OCI-LY3 (cell line): ENCODE results near the gene UNC5B.

Experiments used
- H2AFZ ChIP-seq: fragments of 200-600, 300-600 bp; shearing (Covaris generic); 2 replicates; pipeline ENCODE4 v1.6.0; 2014; ENCODE audit warnings: antibody characterized with exemption, low read depth, low read length
- H3K27ac ChIP-seq: fragments of 200-600, 300-600 bp; sonication (generic); 2 replicates; pipeline ENCODE4 v1.5.1; 2014; ENCODE audit warnings: mild to moderate bottlenecking, low read length, moderate library complexity, mixed read lengths
- H3K27me3 ChIP-seq: fragments of 200-600, 300-600 bp; sonication (generic); 2 replicates; pipeline ENCODE4 v1.6.1; 2014; ENCODE audit warnings: low read depth, low read length, mixed read lengths
- H3K36me3 ChIP-seq: fragments of 200-600, 300-600 bp; sonication (generic); replicated peaks from 2 replicates; pipeline ENCODE3; 2014; ENCODE audit warnings: low read depth, low read length, mixed read lengths
- H3K4me1 ChIP-seq: fragments of 300-600, 200-600 bp; sonication (generic); 2 replicates; pipeline ENCODE4 v1.6.1; 2014; ENCODE audit warnings: low read length, mixed read lengths
- H3K4me2 ChIP-seq: fragments of 200-600, 300-600 bp; sonication (generic); 2 replicates; pipeline ENCODE4 v1.6.1; 2014; ENCODE audit warnings: low read length, mixed read lengths
- H3K4me3 ChIP-seq: fragments of 300-600, 200-600 bp; sonication (generic); 2 replicates; pipeline ENCODE4 v1.5.1; 2014; ENCODE audit warnings: antibody characterized with exemption, mild to moderate bottlenecking, low read length, moderate library complexity
- H3K79me2 ChIP-seq: fragments of 300-600, 200-600 bp; shearing (Covaris generic); 2 replicates; pipeline ENCODE4 v1.6.1; 2014; ENCODE audit warnings: mild to moderate bottlenecking, low read length, mixed read lengths
- H3K9ac ChIP-seq: fragments of 300-600, 200-600 bp; shearing (Covaris generic); 2 replicates; pipeline ENCODE4 v1.6.0; 2014; ENCODE audit warnings: mild to moderate bottlenecking, low read length, moderate library complexity
- H3K9me3 ChIP-seq: fragments of 200-600, 300-600 bp; shearing (Covaris generic); 2 replicates; pipeline ENCODE4 v1.6.1; 2014; ENCODE audit warnings: low read length, mixed read lengths; ENCODE audit not compliant: insufficient read depth
- H4K20me1 ChIP-seq: fragments of 200-600, 300-600 bp; sonication (generic); 2 replicates; pipeline ENCODE4 v1.6.1; 2016; ENCODE audit warnings: low read length, mixed read lengths; ENCODE audit not compliant: insufficient read depth
- CTCF ChIP-seq: fragments of 200-600, 300-600 bp; sonication (generic); IDR thresholded peaks from 2 replicates; pipeline ENCODE4 v1.5.1; 2014; ENCODE audit warnings: antibody characterized with exemption, low read length, low read depth
- EZH2phosphoT487 ChIP-seq: fragments of 200-600 bp; shearing (Covaris generic); IDR thresholded peaks from 2 replicates; pipeline ENCODE4 v1.6.1; 2018; ENCODE audit warnings: antibody characterized with exemption, mixed run types, low read depth

Gene UNC5B

GRCh38 chr10:71178880-71179279 lies 33.5 kb upstream of the UNC5B start:
- H2AFZ ChIP-seq: no peak overlapping the region
- no peaks in the 10 kb centered on the region for H3K9me3 ChIP-seq
- H3K27me3 ChIP-seq: no peaks in the 10 kb centered on the region
- H3K79me2 ChIP-seq: no peaks in the 10 kb centered on the region
- H3K9ac ChIP-seq: no peak overlapping the region
- no peaks in the 10 kb centered on the region for H3K4me1 ChIP-seq
- H3K4me2 ChIP-seq: no peak overlapping the region
- H3K27ac ChIP-seq: no peak overlapping the region
- H3K36me3 ChIP-seq: no peaks in the 10 kb centered on the region
- no peak for TF ChIP-seq EZH2phosphoT487
- TF ChIP-seq CTCF: no peak
- no peak overlapping the region for H3K4me3 ChIP-seq
- no peaks in the 10 kb centered on the region for H4K20me1 ChIP-seq

- Histone ChIP-seq H3K36me3 (no peaks in the 10 kb centered on the region), H3K27me3 (no peaks in the 10 kb centered on the region), H3K4me2 (no peak overlapping the region), H3K4me3 (no peak overlapping the region), H3K79me2 (no peaks in the 10 kb centered on the region), H4K20me1 (no peaks in the 10 kb centered on the region), H3K9me3 (no peaks in the 10 kb centered on the region), H3K9ac (no peak overlapping the region), H3K27ac (no peak overlapping the region), H2AFZ (no peak overlapping the region), H3K4me1 (no peaks in the 10 kb centered on the region)
- TF ChIP-seq CTCF (no peak), EZH2phosphoT487 (no peak)
Measured at GRCh38 chr10:71179382-71179781, 33.0 kb upstream of the UNC5B start.

GRCh38 chr10:71184421-71184820 lies 27.9 kb upstream of the UNC5B start:
- Histone ChIP-seq H3K27me3 (no peaks in the 10 kb centered on the region), H3K4me1 (no peaks in the 10 kb centered on the region), H3K4me3 (no peak overlapping the region), H3K4me2 (no peak overlapping the region), H3K9ac (no peak overlapping the region), H3K27ac (no peak overlapping the region), H4K20me1 (no peaks in the 10 kb centered on the region), H3K79me2 (no peaks in the 10 kb centered on the region), H2AFZ (no peak overlapping the region), H3K36me3 (no peaks in the 10 kb centered on the region), H3K9me3 (no peaks in the 10 kb centered on the region)
- TF ChIP-seq CTCF (no peak), EZH2phosphoT487 (no peak)

GRCh38 chr10:71185209-71185608 lies 27.2 kb upstream of the UNC5B start:
- no peaks in the 10 kb centered on the region for H3K27me3 ChIP-seq
- no peak overlapping the region for H3K4me3 ChIP-seq
- no peaks in the 10 kb centered on the region for H3K9me3 ChIP-seq
- H3K36me3 ChIP-seq: no peaks in the 10 kb centered on the region
- TF ChIP-seq EZH2phosphoT487 (no peak), CTCF (no peak)
- no peak overlapping the region for H3K9ac ChIP-seq
- no peak overlapping the region for H3K4me2 ChIP-seq
- no peaks in the 10 kb centered on the region for H4K20me1 ChIP-seq
- no peak overlapping the region for H3K27ac ChIP-seq
- H2AFZ ChIP-seq: no peak overlapping the region
- H3K4me1 ChIP-seq: no peaks in the 10 kb centered on the region
- no peaks in the 10 kb centered on the region for H3K79me2 ChIP-seq
